GM18498 (cell line): Measurements from ENCODE around the gene CNNM3.

Source experiments
- ATAC-seq: cut with Tn5 transposase; IDR thresholded peaks from one replicate; pipeline ENCODE4 v1.9.1; 2021; ENCODE audit warnings: mild to moderate bottlenecking, moderate library complexity; ENCODE audit not compliant: unreplicated experiment

The CNNM3 gene

DNA sequence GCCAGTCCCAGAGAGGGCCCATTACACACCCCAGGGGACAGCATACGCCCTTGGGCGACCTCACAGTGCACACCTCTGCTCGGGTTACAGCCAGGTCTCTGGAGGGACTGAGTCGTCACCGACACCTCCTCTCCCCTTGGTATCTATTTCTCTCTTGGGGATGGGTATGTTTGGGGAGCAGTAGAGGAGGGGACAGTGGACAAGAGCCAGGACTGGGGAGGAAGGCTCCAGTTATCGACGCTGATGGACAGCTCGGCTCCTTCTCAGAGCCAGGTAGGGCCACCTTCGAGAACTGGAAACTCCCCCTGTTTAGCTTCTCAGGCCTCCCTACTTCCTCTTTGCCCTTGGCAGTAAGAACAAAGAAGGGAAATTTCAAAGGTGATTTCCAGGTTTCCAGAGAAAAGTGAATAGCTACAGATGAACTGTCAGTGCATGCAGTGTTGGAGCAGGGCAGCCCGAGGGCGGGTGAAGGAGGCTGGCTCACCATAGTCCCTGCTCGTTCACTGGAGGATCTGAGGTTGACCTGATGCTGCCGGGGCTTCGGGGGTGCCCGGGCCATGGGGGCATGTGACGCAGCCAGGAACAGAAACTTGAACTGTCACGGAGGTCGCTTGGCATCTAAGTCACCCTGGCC lies 58.2 kb downstream of the CNNM3 start:
- peak; percentile 67 for ATAC-seq

DNA sequence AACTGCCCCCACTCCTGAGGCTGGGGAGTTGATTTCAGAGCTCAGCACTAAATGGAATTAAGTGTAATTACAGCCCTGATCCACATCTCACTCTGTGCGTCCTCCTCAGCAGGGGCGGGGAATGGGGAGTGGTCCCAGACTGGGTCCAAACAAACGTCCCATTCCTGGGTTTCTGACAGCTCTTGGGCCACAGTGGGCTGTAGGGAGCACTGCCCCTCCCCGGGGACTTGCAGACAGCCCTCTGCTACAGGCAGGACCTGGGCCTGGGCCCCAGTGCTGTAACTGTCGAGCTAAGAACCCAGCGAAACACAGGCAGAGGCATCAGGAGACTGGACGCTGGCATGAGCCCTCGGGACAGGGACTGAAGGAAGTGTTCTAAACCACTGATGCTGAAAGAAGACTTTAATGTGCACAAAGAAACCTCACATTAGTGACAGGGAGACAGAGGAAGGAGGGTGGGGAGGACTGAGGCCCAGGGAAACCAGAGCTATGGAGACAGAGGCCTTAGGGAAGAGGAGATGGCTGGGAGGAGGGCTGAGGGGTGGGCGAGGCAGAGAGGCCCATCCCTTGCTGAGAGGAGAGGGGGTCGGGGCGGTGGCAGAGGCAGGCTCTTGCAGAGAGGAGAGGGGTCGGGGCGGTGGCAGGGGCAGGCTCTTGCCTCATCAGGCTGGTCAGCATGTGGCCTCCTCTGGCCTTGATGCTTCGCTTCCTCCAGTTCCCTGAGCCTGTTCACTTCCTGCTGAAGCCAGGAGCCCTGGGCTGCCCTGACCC lies 59.6 kb downstream of the CNNM3 start:
- ATAC-seq, result no peak

DNA sequence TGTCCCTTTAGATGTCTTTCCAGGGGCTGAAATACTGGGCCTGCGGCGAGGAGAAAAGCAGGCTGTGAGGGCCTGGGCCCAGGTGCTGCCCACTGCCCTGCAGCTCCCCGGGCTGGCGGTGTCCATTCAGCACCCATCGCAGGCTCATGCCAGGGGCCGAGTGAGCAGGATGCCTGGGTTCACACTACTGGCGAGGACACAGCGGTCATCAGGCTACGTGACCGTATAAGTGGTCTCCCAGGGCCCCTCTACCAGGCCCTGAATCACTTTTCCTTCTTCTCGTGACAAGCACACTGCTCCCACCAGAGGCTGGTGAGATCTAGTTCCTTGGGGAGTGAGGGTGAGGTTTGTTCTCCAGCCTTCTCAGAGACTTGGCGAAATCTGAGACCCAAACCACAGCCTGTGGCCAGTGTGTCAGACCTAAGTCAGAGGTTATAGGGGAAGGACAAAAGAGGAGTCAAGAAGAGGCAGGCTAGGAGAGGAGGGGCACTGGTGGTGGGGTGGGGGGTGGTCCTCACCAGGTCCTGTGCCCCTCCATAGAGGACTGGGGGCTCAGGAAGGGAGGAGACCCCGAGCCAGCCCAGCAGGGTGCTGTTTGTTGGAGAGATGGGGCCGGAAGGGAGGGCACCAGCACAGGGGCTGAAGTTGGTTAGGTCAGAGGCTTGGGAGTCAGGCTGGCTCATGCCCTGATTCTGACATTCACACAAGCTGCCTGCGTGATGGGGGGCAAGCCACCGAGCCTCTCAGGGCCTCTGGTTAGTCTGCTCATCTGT lies 60.4 kb downstream of the CNNM3 start:
- ATAC-seq, result no peak

DNA sequence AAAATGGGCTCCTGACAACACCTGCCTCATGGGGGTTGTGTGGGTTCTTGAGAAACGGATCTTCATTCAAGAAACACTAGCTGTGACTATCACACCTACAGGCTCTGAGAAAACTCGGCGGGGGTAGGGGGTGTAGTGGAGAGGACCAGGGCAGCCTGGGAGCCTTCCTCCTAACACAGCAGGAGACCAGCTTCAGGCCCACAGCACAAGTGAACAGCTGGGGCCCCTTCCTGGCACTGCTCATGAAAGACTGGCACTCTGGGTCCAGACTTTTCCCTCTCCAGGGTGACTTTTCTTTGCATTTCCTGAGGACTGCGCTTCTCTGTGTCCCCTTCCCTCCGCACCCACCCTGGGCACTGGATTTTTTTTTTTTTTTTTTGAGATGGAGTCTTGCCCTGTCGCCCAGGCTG lies 61.0 kb downstream of the CNNM3 start:
- ATAC-seq, result no peak

DNA sequence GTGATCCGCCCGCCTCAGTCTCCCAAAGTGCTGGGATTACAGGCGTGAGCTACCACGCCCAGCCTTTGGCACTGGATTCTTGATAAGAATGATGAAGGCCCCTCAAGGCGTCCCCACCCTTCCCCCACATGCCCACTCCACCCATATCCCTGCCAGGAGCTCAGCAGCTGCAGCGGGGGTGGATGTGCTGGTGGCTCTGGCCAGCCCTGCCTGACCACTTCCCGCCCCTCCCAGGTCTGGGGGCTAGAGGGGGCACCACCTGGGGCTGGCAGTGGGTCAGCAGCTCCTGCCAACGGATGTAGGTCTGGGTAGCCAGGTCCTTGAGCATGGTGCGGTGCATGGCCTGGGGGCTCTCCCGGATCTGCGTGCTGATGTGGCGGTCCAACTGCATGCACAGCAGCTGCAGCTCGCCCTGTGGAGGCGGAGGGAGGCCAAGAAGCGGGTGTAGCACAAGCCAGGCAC lies 61.6 kb downstream of the CNNM3 start:
- no peak for ATAC-seq

DNA sequence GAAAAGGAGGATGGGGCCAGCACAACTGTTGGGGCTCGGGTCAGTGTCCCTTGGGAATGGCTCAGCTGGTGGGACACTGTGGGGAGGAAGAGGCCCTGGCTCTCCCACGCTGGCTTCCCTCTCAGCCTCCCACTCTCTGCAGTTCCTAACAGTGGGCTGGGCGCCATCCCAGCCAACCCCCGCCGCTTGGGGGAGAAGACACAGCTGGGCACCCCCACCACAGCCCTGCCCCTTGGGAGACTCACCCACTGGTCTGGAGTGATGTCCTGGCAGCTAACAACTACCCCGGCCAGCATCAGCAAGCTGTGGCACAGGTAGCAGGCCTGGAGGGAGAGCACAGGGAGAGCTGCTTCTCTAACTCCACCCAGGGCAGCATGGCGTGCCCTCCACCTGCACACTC lies 62.1 kb downstream of the CNNM3 start:
- no peak for ATAC-seq

DNA sequence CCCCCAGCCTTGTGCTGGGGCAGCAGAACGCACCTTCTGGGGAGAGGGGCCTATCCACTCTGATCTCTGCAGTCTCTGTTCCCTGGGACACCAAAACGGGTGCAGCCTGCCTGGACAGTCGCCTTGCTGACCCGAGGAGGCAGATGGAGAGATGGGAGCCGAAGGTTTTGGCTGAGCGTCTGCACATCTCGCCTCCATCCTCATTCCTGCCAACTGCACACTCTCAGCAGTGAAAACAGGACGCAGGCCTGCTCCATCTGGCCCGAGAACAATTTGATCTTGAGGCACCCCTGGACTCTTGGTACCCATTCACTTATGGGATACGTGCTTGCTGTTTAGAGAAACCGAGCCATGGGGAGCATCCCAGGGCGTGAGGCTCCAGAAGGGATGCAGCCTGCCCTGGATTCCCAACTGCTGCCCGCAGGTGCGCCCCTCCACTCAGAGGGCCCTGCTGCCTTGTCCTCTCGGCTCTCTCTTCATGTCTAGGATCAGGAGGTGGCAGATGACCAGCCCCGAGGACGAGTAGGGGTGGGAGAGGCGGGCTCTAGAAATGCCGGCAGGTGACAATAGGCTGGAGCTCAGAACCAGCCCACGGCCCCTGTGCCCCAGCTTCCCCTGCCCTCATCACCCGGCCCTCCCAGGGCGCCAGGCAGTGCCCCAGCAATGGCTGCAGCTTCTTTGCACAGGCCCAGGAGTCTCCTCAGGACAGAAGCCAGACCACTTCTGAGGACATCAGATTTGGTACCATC lies 62.9 kb downstream of the CNNM3 start:
- ATAC-seq, result no peak

DNA sequence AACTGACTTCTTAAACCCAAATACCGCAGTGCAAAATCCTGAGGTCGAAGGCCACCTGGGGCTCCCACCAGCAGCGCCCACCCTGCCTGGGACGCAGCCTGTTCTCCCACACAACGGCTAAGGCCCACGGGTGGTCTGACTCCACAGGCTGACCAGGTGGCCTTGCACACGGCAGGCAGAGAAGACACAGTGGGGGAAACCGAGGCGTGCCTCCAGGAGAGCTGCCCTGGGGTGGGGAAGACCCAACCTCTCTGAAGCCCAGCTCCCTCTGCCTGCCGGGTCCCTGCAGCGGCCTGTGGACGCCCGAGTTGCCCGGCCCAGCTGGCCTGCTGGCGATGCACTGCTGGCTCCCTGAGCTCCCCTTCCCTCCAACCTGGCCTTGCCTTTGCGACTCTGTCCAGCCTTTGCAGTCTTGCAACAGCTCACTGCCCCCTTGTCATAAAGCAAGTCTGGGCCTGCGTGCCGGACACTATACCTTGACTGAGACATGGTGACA lies 63.5 kb downstream of the CNNM3 start:
- no peak for ATAC-seq

DNA sequence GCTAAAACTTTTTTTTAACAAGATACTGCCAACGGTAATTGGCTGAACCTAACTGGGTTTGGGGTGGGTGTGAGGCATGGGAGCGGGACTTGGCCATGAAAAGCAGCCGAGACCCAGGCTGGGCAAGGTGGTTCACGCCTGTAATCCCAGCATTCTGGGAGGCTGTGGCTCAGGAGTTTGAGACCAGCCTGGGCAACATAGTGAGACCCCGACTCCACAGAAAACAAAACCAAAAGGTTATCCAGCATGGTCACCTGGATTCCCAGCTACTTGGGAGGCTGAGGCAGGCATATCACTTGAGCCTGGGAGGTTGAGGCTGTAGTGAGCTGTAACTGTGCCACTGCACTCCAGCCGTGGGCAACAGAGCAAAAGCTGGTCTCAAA lies 64.8 kb downstream of the CNNM3 start:
- ATAC-seq, result no peak

DNA sequence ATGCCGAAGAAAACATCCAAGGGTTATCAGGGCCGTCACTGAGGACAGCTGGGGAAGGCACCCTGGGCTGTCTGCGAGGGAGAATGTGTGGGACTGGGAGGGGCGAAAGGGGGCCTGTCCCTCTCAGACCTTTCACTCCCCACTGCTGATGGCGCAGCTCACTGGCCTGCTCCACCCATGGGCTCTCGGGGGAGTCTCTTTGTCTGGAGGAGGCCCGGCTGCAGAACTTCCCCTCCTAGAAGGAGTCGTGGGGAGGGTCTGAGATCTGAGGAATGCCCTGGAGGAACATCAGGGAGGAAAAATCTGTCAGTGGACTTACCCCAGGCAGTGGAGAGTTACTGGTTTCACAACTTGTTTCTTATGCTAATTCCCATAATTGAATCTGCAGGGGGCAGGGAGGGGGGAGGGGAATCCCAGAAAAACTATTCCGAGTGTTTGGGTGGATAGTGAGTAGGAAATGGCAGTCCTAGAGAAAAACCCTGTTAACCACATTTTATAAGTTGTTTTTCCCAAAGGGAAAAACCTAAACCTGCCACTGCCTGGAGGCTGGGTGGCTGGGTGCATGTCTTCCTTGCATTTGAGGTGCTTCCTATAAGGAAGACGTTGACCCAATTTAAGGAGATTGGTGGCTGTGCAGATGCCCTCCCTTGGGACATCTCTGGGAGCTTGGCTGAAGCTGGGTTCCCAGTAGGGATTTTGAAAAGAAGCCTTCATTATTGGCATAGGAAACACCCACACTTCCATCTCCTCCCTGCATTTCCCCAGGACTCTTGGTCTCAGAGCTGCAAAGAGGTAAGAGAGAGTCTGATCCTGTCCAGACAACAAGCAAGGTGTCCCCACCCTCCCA lies 65.5 kb downstream of the CNNM3 start:
- ATAC-seq, result no peak

DNA sequence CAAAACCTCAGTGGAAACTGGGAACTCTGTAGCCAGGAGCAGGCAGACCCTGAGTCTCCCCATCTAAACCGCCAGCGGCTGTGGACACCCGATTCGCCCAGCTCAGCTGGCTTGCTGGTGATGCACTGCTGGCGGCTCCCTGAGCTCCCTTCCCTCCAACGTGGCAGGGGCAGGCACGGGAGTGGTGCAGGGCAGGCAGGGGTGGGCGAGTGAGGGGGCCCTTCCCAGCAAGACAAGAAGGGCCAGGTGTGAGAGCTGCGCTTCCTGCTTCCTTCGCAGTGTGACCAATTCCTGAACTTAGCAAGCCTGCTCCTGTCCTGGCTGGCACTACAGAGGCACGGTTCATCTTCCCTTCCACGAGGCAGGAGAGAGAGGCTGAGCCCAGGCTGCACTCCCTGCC lies 66.2 kb downstream of the CNNM3 start:
- ATAC-seq, result no peak

DNA sequence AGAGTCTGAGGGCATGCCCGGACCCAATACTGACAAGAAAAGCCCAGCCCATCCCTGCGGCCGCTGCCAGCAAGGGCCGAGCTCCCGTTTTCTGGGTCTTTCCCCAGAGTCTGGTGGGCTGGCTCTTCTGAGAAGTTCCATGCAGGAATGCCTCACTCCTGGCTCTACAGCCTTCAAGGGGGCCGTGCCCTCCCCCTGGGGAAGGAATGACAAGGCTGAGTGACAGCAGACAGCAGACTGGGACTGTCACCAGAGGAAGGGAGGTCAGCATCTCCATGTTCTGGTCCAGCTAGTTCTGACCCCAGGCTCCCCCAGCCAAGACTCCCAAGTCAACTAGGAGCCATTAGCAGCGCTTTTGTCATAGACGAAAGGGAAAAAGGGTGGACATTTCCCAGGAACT lies 66.8 kb downstream of the CNNM3 start:
- ATAC-seq, result no peak

DNA sequence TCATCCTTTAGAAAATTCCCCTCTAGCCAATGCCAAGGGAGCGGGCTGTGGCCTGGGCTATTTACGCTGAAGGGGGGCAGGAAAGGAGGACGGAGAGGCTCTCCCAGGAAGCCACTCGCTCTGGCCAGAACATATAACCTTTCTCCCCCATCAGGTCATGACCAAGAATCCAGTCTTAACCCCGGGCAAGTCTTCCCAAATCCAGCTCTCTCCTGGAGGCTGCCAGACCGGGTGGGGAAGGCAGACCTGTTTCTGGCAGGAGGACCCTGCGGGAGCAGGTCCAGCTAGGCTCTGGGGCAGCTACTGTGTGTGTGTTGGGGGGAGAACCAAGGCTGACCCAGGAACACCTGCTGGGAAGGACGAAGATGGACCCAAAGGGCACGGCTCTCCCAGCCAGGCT lies 67.2 kb downstream of the CNNM3 start:
- ATAC-seq, result no peak
